Hematopoietic multipotent progenitor cell treated with erythropoietin and hydrocortisone succinate and interleukin-3 and kit ligand, for 6 days (in vitro differentiated cells): ENCODE data around the gene MRPS15.
"Not testable (repeated sequence)": the region's sequence is repeated elsewhere in the genome, so short reads cannot be mapped to it uniquely, and the experiment has no call there.

Source experiments
- DNase-seq: peaks from one replicate; pipeline ENCODE4 v3.0.0-alpha.2; 2015

Gene MRPS15

DNA sequence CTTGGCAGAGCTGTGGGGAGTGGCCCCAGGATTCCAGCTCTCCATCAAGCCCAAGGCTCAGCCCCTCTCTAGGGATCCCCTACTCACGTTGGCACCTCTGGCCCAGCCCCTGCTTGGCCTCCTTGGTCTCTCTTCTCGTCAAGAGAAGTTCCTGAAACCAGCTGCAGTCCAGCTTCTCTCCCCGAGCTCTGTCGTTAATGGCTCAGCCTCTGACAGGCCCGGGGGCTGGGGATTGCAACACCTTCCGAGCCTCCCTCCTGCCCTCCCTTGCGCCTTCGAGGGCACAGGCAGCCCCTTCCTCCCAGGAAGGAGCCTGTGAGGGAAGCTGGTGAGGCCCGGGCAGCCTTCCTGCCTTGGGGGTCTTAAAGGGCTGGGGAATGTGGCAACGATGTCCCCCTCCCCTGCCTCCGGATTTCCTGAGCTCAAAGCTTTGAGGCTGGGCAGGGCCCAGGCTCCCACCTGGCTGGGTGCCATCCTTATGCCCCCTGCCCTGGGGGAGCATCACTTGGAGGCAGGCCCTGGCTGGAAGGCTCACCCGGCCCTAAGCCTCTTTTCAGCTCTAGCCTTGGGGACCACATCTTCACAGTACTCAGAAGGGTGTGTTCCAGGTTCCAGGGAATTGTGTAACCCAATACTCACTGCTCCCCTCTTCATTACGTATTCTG, 18.7 kb upstream of the MRPS15 start, which contains the start of gene CSF3R:
TSS of gene CSF3R (minus strand) at position 190 of the 665 bp plus-strand sequence. CDS start 3,417 bp downstream, outside the sequence.
- peak; percentile 55 for DNase-seq

DNA sequence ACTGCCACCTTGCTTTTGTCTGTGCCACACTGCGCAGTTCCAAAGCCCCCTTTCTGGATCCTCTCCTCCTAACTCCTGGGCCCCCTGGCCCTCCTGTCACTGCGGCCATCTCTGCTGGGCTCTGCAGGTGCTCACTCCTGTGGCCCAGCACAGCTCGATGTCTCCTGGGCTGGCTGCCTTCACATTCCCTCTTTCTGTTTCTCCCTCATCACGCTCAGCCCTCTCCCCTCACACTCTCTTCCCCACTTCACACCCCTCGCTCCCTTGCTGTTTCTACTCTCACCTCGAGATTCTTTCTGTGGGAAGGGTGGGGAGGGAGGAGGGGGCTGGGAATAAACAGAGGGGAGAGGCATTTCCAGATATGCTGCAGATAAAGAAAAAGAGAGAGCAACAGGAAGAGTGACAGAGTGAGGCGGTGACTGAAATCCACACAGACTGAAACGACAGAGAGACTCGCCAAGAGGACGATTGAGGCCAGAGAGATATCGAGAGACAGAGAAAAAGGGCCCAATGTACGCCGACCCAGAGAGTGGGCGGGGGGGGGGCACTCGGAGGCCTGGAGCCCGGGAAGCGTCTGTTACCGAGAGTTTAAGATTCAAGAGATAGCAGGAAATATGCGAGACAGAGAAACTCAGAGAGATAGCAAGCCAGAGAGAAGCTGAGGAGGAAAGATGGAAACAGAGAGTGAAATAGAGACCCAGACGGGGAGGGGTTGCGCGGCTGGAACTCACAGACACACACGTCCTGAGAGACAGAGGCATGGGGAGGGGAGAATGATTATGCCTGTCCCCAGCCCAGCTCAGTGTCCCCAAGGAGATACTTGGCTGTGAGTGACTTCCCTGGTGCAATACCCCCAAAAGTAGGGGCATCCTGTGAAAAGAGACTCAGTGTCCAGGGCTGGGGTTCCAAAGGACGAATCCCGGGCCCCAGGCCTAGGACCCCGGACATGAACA, 17.9 kb upstream of the MRPS15 start:
- DNase-seq: peak; percentile 37

DNA sequence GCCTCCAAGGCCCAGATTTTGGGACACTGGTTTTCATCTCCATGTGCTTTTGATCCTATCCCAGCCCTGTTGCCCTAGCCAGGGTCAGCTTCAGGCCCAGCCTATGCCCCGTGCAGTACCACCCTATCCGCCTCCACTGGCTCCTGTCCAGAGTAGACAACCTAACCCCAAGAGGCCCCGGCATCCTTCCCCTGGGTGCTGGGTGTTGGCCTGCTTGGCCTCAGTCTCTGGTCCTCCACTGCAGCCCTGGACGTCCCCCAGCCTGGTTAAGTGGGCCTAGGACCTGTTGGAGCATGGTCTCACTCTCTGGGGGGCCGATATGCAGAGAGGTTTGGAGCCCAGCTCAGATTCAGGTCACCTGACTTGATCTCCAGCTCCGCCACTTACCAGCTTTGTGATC, 16.9 kb upstream of the MRPS15 start:
- no peak for DNase-seq

DNA sequence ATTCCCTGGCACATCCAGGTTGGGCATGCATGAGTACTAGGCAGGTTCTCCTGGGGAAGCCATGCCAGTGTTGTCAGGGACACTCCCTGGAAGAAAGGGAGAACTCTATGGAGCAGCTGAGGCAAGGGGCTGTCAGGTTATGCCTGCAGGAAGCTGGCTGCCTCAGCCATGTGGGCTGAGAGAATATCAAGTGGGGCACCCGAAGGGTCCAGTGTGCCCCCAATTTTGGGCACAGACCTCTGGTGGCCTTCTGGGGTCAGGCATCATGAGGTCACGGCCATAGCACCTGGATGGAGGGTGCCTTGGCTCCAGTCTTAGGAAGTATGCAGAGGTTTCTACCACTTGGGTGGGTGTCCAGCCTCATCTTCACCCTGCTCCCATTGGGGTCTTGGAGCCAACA, 16.0 kb upstream of the MRPS15 start:
- DNase-seq: no peak

GRCh38 chr1:36479505-36480051, 15.4 kb upstream of the MRPS15 start:
- no peak for DNase-seq

GRCh38 chr1:36477615-36478014, 13.4 kb upstream of the MRPS15 start:
- not testable (repeated sequence) for DNase-seq

DNA sequence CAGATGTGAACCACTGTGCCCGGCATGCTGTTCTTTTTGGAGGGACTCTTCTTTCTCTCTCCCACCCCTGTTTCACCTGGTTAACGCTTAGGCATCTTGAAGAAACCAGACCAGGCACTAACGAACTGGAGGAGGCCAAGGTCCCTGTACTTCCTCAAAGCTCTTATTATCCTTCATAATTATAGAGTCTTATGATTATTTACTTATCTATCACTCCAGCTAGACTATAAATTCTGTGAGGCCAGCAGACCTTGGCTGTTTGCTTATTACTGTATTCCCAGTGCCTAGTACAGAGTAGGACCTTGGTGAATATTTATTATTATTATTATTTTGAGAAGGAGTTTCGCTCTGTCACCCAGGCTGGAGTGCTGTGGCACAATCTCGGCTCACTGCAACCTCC, 12.8 kb upstream of the MRPS15 start:
- no peak for DNase-seq

DNA sequence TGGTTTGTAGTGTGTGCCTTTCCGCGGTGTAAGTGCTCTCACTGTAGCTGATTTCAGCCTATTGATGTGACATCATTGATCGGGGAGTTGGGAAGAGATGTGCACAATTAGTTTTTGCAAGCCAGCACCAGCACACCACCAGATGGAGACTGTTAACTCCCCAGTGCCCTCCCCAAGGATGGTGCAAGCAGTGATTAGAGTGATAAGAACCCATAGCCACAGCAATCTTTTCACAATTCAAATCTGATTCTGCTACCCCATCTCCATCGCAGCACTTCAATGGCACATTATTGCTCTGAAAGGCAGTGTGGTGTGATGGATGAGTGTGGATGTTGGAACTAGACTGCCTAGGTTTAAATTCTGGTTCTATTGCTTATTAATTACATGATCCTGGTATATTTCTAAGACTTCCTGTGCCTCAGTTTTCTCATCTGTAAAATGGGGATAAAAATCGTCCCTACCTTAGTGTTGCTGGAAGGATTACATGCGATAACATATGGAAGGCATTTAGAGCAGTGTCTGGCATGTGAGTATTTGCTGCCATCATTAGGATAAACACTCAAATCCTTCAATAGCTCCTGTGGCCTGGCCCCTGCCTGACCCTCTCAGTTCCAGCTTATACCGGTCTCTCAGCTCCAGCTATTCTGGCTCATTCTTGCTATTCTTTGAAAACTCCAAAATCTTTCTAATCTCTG, 11.9 kb upstream of the MRPS15 start:
- peak; percentile 56 for DNase-seq

DNA sequence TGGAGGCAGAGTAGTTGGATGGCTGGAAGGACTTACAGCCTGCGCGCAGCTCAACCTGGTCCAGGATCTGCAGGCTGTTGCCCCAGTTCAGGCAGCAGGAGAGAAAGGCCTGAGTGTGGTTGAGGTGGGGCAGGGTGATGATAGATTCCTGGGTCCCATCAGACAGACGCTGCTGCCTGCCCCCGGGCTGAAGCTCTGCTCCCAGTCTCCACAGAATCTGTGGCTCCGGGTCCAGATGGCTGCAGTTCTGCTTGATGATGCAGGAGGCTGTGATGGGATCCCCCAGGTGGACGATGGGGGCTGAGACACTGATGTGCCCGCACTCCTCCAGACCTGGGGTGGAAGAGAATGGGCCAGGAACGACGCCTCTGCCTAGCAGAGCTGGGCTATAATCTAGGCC, 11.2 kb upstream of the MRPS15 start:
- DNase-seq: no peak

- no peak for DNase-seq
Measured at GRCh38 chr1:36472656-36473055, 8.5 kb upstream of the MRPS15 start.

GRCh38 chr1:36471830-36472641, 7.9 kb upstream of the MRPS15 start:
- DNase-seq: no peak

- DNase-seq: no peak
Measured at GRCh38 chr1:36469163-36469562, 5.0 kb upstream of the MRPS15 start.

DNA sequence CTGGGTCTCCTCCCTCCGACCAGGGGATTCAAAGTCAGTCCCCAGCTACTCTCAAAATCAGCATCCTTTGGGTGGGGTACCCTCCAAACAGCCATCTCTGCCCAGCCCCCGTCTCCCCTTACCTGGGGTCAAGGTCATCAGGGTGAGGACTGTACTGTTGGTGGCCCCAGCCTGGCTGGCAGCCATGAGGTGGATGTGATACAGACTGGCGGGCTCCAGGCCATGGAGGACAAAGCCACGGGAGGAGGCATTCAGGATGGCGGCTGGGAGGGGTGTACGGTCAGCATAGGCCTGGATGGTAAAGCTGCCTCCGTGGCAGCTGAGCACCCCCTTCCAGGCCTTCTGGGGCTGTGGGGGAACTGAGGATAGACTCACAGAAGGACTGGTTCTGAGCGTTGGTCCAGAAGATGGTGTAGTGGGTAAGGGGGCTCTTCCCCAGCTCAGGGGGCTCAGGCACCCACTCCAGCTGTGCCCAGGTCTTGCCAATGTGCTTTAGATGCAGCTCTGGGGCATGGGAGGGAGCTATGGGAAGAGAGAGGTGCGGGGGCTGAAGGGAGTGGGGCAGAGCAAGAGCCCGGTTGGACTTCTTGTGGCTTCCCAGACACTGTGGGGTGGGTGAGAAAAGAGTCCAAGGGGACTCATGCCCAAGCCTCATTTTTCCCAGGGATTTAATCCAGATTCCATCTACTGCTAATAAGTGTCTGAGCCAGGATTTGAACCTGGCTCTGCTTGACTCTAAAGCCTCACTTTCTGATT, 3.7 kb upstream of the MRPS15 start:
- DNase-seq: no peak

DNA sequence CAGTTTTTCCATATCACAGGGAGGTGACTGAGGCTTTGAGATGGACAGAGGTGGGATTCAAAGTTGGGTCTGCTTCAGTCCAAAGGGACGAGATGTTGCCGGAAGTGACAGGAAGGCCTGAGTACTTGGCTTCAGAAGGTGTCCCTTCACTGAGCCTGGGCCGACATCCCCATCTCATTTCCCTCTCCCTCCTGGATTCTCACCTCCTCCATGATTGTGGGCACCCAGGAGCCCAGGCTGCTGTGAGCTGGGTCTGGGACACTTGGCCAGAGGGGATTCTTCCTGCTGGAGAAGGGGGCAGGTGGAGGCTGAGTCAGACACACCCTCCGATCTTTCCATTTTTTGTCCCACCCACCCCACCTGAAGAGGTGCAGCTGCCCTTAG, 2.8 kb upstream of the MRPS15 start:
- no peak for DNase-seq

DNA sequence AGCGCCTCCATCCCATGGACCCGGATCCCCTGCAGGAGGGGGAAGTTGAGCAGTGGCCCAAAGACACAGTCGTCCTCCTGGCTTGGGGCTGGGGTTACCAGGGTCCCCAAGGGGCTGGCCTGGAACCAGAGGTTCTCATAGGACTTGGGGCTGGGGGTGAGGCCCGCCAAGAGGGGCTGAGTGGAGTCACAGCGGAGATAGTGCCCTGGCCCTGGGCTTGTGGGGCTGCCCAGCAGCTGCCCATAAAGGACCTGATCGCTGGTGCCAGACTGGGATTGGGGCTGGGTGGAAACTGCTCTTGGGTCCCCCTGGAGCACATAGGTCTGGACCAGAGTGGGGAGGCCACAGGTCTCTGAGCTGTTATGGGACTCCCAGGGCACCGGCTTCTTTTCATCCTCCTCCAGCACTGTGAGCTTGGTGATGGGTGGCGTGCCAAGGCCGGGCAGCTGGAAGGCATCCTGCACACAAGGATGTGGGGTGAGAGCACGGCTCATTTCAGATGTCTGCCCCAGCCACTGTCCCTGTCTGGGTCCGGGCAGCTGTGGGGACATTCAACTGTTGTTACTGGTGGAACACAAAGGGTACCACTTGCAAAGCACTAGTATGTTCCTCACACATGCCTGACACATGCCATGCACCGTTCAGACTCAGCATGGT, 2.3 kb upstream of the MRPS15 start:
- DNase-seq: no peak

DNA sequence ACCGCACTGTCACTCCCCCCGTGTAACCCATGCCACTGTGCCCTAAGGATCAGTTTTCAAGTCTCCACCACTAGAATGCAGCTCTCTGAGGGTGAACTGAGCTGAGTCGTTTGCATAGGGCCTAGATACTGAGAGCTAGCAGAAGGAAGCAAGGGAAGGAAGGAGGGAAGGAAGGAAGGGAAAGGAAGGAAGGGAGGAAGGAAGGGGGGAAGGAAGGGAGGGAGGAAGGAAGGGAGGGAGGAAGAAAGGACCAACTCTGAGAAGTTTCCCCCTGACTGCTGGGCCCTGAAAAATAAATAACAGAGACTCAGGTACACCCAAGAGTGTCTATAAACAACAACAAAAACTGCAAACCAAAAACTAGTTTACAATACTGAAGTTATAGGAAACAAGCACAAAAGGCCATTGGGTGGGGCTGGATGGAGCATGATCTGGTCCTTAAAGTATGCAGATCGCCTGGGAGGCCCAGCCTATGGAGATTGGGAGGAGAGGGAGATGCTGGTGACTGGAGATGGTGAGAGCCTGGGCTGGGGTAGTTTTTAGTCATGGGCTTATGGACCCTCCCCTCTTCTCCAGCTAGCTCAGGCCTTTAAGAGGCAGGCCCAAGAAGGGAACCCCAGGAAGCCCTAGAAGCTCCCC, 1.7 kb upstream of the MRPS15 start:
- no peak for DNase-seq

DNA sequence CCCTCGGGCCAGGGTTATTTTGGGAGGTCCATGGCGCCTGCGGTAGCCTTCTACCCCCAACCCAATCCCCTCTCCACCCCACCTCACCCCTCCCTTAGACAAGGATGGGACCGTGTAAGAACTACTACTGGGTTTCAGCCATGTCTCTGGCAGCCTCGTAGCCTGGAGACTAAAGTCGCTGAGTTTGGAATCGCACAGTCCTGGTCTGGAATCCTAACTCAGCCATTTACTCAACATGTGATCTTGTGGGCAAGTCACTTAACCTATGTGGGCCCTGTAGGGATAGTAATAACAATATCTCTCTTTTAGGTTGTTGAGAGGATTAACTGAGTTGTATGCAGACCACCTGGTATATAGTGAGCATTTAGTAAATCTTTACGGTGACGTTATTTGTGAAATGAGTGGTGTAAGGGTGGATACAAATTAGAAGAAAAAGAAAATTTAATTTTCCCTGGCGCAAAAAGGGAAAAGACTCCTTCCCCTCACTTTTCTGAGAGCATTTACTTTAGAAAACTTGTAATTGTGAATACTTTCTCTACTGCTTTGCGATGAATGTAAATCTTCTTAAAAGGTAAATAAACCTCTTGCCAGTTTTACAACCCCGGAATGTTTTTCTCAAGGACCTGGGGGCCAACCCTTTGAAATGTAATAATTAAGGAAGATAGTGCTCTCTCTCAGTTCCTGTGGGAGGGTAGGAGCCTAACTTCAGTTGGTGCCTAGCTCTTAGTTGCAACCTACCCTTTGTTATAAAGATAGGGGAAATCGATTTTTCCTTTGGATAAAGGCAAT, 615 bp upstream of the MRPS15 start:
- no peak for DNase-seq

- peak; percentile 27 for DNase-seq
Measured at GRCh38 chr1:36463463-36463802, 751 bp downstream of the MRPS15 start.

- DNase-seq: peak; percentile 30
Measured at GRCh38 chr1:36458910-36459309, 5.3 kb downstream of the MRPS15 start.

- DNase-seq: peak; percentile 68
Measured at GRCh38 chr1:36457691-36458090, 6.5 kb downstream of the MRPS15 start.
